Naive thymus-derived CD8-positive, alpha-beta T cell (primary cell): ENCODE results near the gene ZP4. TPM values are rescaled to one million over a fixed set of nuclear protein-coding genes. Genes with fewer than 3 reads are reported as not detected.
"Not testable (repeated sequence)": the region's sequence is repeated elsewhere in the genome, so short reads cannot be mapped to it uniquely, and the experiment has no call there.

Experiments used
- ATAC-seq, 2 donors: fragments of 150-1000 bp; cut with Tn5 transposase in 1 of 2; sonication (Bioruptor Pico), chemical (Tn5 transposase) in 1 of 2; 1 replicate in 1 of 2; 2 replicates in 1 of 2; pipeline ENCODE4 v1.10.0; 2021; ENCODE audit warnings: mild to moderate bottlenecking in 2 of 2, moderate library complexity in 2 of 2
- POLR2A ChIA-PET: fragments of 350-600 bp; sonication (Branson Sonifier 250); formaldehyde crosslinking; loops from one replicate; lab custom pipeline; 2021; ENCODE audit warnings: antibody characterized with exemption; lab: Charles Lee
- DNase-seq, 10 donors: peaks; one replicate each; pipeline versions ENCODE4 v3.0.0 to v3.0.0-alpha.2; 2020 to 2022
- H3K27ac Mint-ChIP-seq, 10 donors: one replicate each; pipeline ENCODE4 v1.8.0; 2020 to 2022; ENCODE audit warnings: mild to moderate bottlenecking in 10 of 10, mixed read lengths in 10 of 10, moderate library complexity in 4 of 10, inconsistent platforms in 1 of 10
- H3K27me3 Mint-ChIP-seq, 5 donors: one replicate each; pipeline ENCODE4 v1.8.0; 2021 to 2022; ENCODE audit warnings: mixed read lengths in 5 of 5
- H3K36me3 Mint-ChIP-seq, 3 donors: one replicate each; pipeline ENCODE4 v1.8.0; 2020 to 2022; ENCODE audit warnings: mixed read lengths in 3 of 3, mild to moderate bottlenecking in 2 of 3, inconsistent platforms in 1 of 3
- H3K4me1 Mint-ChIP-seq, 4 donors: one replicate each; pipeline ENCODE4 v1.8.0; 2021 to 2022; ENCODE audit warnings: mixed read lengths in 4 of 4
- H3K4me3 Mint-ChIP-seq, 10 donors: one replicate each; pipeline ENCODE4 v1.8.0; 2020 to 2022; ENCODE audit warnings: mild to moderate bottlenecking in 10 of 10, mixed read lengths in 10 of 10, moderate library complexity in 6 of 10, inconsistent platforms in 1 of 10
- H3K9me3 Mint-ChIP-seq, 9 donors: one replicate each; pipeline ENCODE4 v1.8.0; 2020 to 2022; ENCODE audit warnings: mixed read lengths in 9 of 9, mild to moderate bottlenecking in 3 of 9, inconsistent platforms in 1 of 9, moderate library complexity in 1 of 9
- polyA plus RNA-seq, 3 donors: library from polyadenylated mRNA; unstranded; fragments of 300-500 nt; fragmentation: Illumina TruSeq; gene quantifications; one replicate each; pipeline ENCODE4 v1.2.3, GENCODE V29; 2021
- total RNA-seq, 8 experiments: library from RNA in 2 of 8; stranded (reverse) in 2 of 8; gene quantifications; one replicate each; pipeline ENCODE4 v1.2.3 and lab custom pipeline; 2021 to 2026

Gene ZP4
- total and polyA plus RNA-seq, 5 experiments from 2014 or later = not detected

- ATAC-seq = no peak
- H3K27ac Mint-ChIP-seq = no peak overlapping the region
- POLR2A ChIA-PET = no interaction called here
- no peaks in the 10 kb centered on the region for H3K4me1 Mint-ChIP-seq
- no peak overlapping the region for H3K4me3 Mint-ChIP-seq
- peaks cover 0 to 18% (median 2%) of the 10 kb centered on the region in 9 donors for H3K9me3 Mint-ChIP-seq
- DNase-seq = no peak
- H3K36me3 Mint-ChIP-seq = no peaks in the 10 kb centered on the region
- peaks cover 0 to 12% (median 2%) of the 10 kb centered on the region in 5 donors for H3K27me3 Mint-ChIP-seq
Observed at GRCh38 chr1:237873487-237874211, 17.1 kb downstream of the ZP4 start.

DNA sequence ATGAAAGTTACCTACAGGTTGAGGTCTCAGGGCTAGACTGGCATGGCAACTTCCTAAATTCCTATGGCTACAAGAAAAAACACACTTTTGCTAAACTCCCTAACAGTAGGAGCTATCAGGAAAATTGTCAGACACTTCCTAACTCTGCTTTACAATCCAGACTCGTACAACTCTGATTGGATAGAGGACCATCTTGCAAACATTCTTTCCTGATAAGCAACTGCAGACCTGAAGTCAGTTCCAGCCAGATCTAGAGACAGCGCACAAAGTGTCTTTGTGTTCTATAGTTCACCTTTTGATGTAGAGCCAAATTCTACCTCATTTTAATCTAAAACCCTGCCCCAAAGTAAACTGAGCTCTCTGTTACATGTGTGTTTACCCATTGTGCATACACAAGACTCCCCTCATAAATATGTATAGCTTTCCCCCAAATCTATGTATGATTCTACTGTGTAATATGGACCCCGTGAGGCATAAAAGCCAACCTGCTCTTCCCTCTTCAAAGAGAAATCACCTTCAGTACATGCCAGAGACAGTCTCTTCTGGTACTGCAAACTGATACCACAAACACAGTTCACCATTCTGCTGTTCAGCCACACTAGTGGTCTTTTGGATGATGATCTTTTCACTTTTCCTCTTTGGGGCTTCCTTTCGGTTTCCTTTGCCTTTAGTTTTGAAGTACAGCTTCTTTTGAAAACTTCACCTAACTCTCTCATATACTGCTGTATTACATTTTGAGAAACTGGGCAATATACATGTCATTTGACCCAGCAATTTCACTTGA is 21.7 kb downstream of the ZP4 start:
- Mint-ChIP-seq H3K4me1 (peaks cover 0 to 3% (median 1%) of the 10 kb centered on the region in 4 donors), H3K36me3 (no peaks in the 10 kb centered on the region), H3K9me3 (peaks cover 0 to 15% (median 0%) of the 10 kb centered on the region in 9 donors), H3K27me3 (peaks cover 0 to 16% (median 6%) of the 10 kb centered on the region in 5 donors), H3K4me3 (no peak overlapping the region), H3K27ac (no peak overlapping the region)
- ATAC-seq (no peak), DNase-seq (no peak)
- POLR2A ChIA-PET = no interaction called here

DNA sequence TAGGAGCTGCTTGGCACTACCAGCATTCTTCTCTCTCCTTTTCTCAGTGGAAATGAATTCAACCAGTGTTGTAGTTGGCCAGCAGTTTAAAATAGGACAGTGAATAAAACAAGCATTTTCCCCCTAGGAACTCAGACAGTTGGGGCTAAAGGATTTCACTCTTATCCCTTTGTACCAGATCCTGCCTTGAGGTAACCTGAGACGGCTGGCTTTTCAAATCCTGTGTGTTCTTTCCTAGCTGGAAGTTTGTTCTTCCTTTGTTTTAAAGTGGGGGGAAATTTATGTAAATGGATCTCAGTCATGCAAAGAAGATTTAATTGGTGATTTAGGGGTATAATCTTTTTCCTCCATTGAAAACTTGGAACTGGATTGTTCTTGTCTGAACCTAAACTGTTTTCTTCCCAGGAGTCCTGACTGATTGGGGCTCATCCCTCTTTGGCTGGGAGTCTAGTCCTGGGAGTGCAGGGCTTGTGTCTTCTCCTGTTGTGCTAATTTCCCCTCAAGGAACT is 23.3 kb downstream of the ZP4 start:
- Mint-ChIP-seq H3K9me3 (peaks cover 0 to 15% (median 0%) of the 10 kb centered on the region in 9 donors), H3K4me1 (peaks cover 0 to 3% (median 1%) of the 10 kb centered on the region in 4 donors), H3K27ac (no peak overlapping the region), H3K27me3 (peaks cover 0 to 27% (median 9%) of the 10 kb centered on the region in 5 donors), H3K36me3 (no peaks in the 10 kb centered on the region), H3K4me3 (no peak overlapping the region)
- ATAC-seq (no peak), DNase-seq (no peak)
- POLR2A ChIA-PET = no interaction called here

GRCh38 chr1:237864338-237865244 is 26.1 kb downstream of the ZP4 start:
- Mint-ChIP-seq H3K9me3 (peaks cover 0 to 4% (median 0%) of the 10 kb centered on the region in 9 donors), H3K4me1 (peaks cover 0 to 3% (median 1%) of the 10 kb centered on the region in 4 donors), H3K4me3 (peak overlapping the region in 2 of 10 donors; percentile 6 to 57), H3K36me3 (no peaks in the 10 kb centered on the region), H3K27me3 (peaks cover 0 to 19% (median 8%) of the 10 kb centered on the region in 5 donors), H3K27ac (no peak overlapping the region)
- DNase-seq (peak in 1 of 10 donors; percentile 17), ATAC-seq (no peak)
- POLR2A ChIA-PET = no interaction called here

GRCh38 chr1:237863234-237863633 is 27.5 kb downstream of the ZP4 start:
- Mint-ChIP-seq H3K27ac (no peak overlapping the region), H3K4me1 (peaks cover 0 to 3% (median 1%) of the 10 kb centered on the region in 4 donors)
- POLR2A ChIA-PET = no interaction called here

GRCh38 chr1:237861944-237862343 is 28.8 kb downstream of the ZP4 start:
- ATAC-seq = no peak
- no peak overlapping the region for H3K4me3 Mint-ChIP-seq
- no peak for DNase-seq
- H3K27me3 Mint-ChIP-seq = peaks cover 0 to 19% (median 8%) of the 10 kb centered on the region in 5 donors
- H3K4me1 Mint-ChIP-seq = peaks cover 0 to 3% (median 1%) of the 10 kb centered on the region in 4 donors
- no peak overlapping the region for H3K27ac Mint-ChIP-seq
- POLR2A ChIA-PET = no interaction called here
- peaks cover 0 to 4% (median 0%) of the 10 kb centered on the region in 9 donors for H3K9me3 Mint-ChIP-seq
- no peaks in the 10 kb centered on the region for H3K36me3 Mint-ChIP-seq

More at GRCh38 chr1:237863234-237863633, 27.5 kb downstream of the ZP4 start:
- ATAC-seq = no peak
- Mint-ChIP-seq H3K4me3 (no peak overlapping the region), H3K36me3 (no peaks in the 10 kb centered on the region), H3K27me3 (peaks cover 0 to 19% (median 8%) of the 10 kb centered on the region in 5 donors), H3K9me3 (peaks cover 0 to 2% (median 0%) of the 10 kb centered on the region in 9 donors)
- no peak for DNase-seq

- Mint-ChIP-seq H3K4me1 (no peaks in the 10 kb centered on the region), H3K4me3 (no peak overlapping the region), H3K27ac (no peak overlapping the region), H3K27me3 (peaks cover 1 to 10% (median 4%) of the 10 kb centered on the region in 5 donors), H3K9me3 (peaks cover 0 to 4% (median 0%) of the 10 kb centered on the region in 9 donors), H3K36me3 (no peaks in the 10 kb centered on the region)
- POLR2A ChIA-PET = no interaction called here
- no peak for ATAC-seq
- DNase-seq = no peak
Observed at GRCh38 chr1:237858992-237859391, 31.7 kb downstream of the ZP4 start.

GRCh38 chr1:237857455-237857854 is 33.3 kb downstream of the ZP4 start:
- H3K27me3 Mint-ChIP-seq = peaks cover 0 to 9% (median 1%) of the 10 kb centered on the region in 5 donors
- no peaks in the 10 kb centered on the region for H3K36me3 Mint-ChIP-seq
- DNase-seq = no peak
- peaks cover 0 to 6% (median 0%) of the 10 kb centered on the region in 9 donors for H3K9me3 Mint-ChIP-seq
- no peak overlapping the region for H3K27ac Mint-ChIP-seq
- POLR2A ChIA-PET = no interaction called here
- H3K4me3 Mint-ChIP-seq = no peak overlapping the region
- ATAC-seq = no peak
- H3K4me1 Mint-ChIP-seq = no peaks in the 10 kb centered on the region

DNA sequence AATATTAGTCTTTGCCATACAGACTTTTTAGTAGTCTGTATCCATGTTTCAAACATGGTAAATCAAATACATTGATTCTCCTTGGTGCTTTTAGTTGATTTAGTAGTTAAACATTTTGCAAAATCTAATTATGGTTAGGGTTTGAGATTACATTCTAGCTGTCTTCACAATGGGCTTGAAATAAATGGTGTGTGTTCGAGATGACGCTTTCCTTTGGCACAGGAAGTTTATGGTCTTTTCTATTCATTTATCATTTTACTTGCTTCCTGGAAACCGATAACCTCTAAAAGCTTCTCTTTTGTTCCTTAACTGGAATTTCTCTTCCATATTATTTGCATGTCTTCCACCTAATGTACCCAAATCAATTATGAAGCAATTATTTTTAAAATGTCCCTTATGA is 38.4 kb downstream of the ZP4 start:
- Mint-ChIP-seq H3K9me3 (peaks cover 0 to 18% (median 7%) of the 10 kb centered on the region in 9 donors), H3K4me1 (no peaks in the 10 kb centered on the region), H3K27me3 (peaks cover 0 to 6% (median 0%) of the 10 kb centered on the region in 5 donors), H3K36me3 (no peaks in the 10 kb centered on the region), H3K27ac (no peak overlapping the region), H3K4me3 (no peak overlapping the region)
- POLR2A ChIA-PET = no interaction called here
- ATAC-seq (no peak), DNase-seq (no peak)

DNA sequence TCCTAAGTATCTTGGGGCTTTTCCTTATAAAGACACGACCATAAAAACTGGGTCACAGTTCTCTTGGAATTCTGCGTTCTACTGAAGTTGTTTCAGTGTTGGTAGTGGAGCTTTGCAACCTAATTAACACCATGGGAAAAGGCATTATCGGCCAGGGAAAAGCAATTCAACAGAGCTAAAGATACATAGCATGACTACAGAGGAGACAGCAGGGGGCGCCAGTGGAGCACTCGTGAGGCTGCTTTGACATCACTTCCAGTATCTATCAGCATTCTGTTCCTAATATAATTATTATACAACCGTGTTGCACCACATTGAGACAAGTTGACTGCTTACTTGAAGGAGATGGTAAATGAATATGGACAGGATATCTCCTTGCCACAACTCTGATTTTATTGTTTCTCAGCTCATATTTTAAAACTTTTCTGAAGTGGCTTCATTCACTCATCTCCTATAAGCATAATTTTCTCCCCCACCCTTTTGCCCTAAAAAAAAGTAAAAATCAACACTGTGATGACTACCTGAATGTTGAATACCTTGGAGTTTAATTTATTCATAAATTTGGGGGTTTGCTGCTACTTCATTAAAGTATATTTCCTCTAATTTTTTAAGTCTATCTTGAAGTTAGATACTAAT is 39.4 kb downstream of the ZP4 start:
- H3K27ac Mint-ChIP-seq = no peak overlapping the region
- H3K4me1 Mint-ChIP-seq = no peaks in the 10 kb centered on the region
- POLR2A ChIA-PET = no interaction called here
- H3K36me3 Mint-ChIP-seq = no peaks in the 10 kb centered on the region
- DNase-seq (no peak), ATAC-seq (no peak)
- peaks cover 0 to 20% (median 8%) of the 10 kb centered on the region in 9 donors for H3K9me3 Mint-ChIP-seq
- no peak overlapping the region for H3K4me3 Mint-ChIP-seq
- H3K27me3 Mint-ChIP-seq = peaks cover 0 to 6% (median 0%) of the 10 kb centered on the region in 5 donors

DNA sequence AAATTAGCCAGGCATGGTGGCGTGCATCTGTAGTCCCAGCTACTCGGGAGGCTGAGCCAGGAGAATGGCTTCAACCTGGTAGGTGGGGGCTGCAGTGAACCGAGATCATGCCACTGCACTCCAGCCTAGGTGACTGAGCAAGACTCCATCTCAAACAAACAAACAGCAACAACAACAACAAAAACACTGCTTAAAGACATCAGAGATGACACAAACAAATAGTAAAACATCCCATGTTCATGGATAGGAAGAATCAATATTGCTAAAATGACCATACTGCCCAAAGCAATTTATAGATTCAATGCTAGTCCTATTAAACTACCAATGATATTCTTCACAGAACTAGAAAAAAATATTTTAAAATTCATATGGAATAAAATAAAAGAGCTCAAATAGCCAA is 47.2 kb downstream of the ZP4 start:
- peaks cover 0 to 33% (median 5%) of the 10 kb centered on the region in 9 donors for H3K9me3 Mint-ChIP-seq
- DNase-seq, H3K27ac Mint-ChIP-seq, H3K27me3 Mint-ChIP-seq, H3K4me3 Mint-ChIP-seq, ATAC-seq, POLR2A ChIA-PET, H3K4me1 Mint-ChIP-seq, H3K36me3 Mint-ChIP-seq: not testable (repeated sequence)

- Mint-ChIP-seq H3K4me3 (no peak overlapping the region), H3K27ac (no peak overlapping the region), H3K4me1 (no peaks in the 10 kb centered on the region), H3K36me3 (no peaks in the 10 kb centered on the region), H3K27me3 (no peaks in the 10 kb centered on the region), H3K9me3 (peaks cover 0 to 25% (median 2%) of the 10 kb centered on the region in 9 donors)
- no peak for ATAC-seq
- POLR2A ChIA-PET = no interaction called here
- no peak for DNase-seq
Observed at GRCh38 chr1:237841485-237841884, 49.2 kb downstream of the ZP4 start.
